ENCODE results near the gene PRIMA1.

PRIMA1 gene

GRCh38 chr14:93708311-93708734 lies 80.0 kb downstream of the PRIMA1 start:
- Histone ChIP-seq H3K27me3 (ENCODE audit: control insufficient read depth, insufficient read depth, low read length) (no peaks in the 10 kb centered on the region), H3K4me1 (ENCODE audit: control insufficient read depth, insufficient read depth, low read length) (no peaks in the 10 kb centered on the region), H3K36me3 (ENCODE audit: control insufficient read depth, insufficient read depth, low read length) (no peaks in the 10 kb centered on the region), H3K9ac (ENCODE audit: low read length) (no peak overlapping the region), H3K4me3 (ENCODE audit: low read length) (no peak overlapping the region), H3K27ac (ENCODE audit: low read depth, low read length) (no peak overlapping the region)

- no peak overlapping the region for H3K4me3 ChIP-seq (ENCODE audit: low read length)
- H3K9ac ChIP-seq (ENCODE audit: low read length), result no peak overlapping the region
- no peaks in the 10 kb centered on the region for H3K36me3 ChIP-seq (ENCODE audit: control insufficient read depth, insufficient read depth, low read length)
- no peaks in the 10 kb centered on the region for H3K27me3 ChIP-seq (ENCODE audit: control insufficient read depth, insufficient read depth, low read length)
- no peak overlapping the region for H3K27ac ChIP-seq (ENCODE audit: low read depth, low read length)
- no peaks in the 10 kb centered on the region for H3K4me1 ChIP-seq (ENCODE audit: control insufficient read depth, insufficient read depth, low read length)
Measured at GRCh38 chr14:93707475-93707874, 80.8 kb downstream of the PRIMA1 start.

- Histone ChIP-seq H3K27ac (ENCODE audit: low read depth, low read length) (no peak overlapping the region), H3K4me3 (ENCODE audit: low read length) (no peak overlapping the region), H3K27me3 (ENCODE audit: control insufficient read depth, insufficient read depth, low read length) (no peaks in the 10 kb centered on the region), H3K36me3 (ENCODE audit: control insufficient read depth, insufficient read depth, low read length) (no peaks in the 10 kb centered on the region), H3K9ac (ENCODE audit: low read length) (no peak overlapping the region), H3K4me1 (ENCODE audit: control insufficient read depth, insufficient read depth, low read length) (no peaks in the 10 kb centered on the region)
Measured at GRCh38 chr14:93706360-93706955, 81.8 kb downstream of the PRIMA1 start.

- Histone ChIP-seq H3K27ac (ENCODE audit: low read depth, low read length) (no peak overlapping the region), H3K36me3 (ENCODE audit: control insufficient read depth, insufficient read depth, low read length) (no peaks in the 10 kb centered on the region), H3K27me3 (ENCODE audit: control insufficient read depth, insufficient read depth, low read length) (no peaks in the 10 kb centered on the region), H3K4me1 (ENCODE audit: control insufficient read depth, insufficient read depth, low read length) (no peaks in the 10 kb centered on the region), H3K9ac (ENCODE audit: low read length) (no peak overlapping the region), H3K4me3 (ENCODE audit: low read length) (no peak overlapping the region)
Measured at GRCh38 chr14:93705513-93706156, 82.7 kb downstream of the PRIMA1 start.

- Histone ChIP-seq H3K36me3 (ENCODE audit: control insufficient read depth, insufficient read depth, low read length) (no peaks in the 10 kb centered on the region), H3K27ac (ENCODE audit: low read depth, low read length) (no peak overlapping the region), H3K4me1 (ENCODE audit: control insufficient read depth, insufficient read depth, low read length) (no peaks in the 10 kb centered on the region), H3K4me3 (ENCODE audit: low read length) (no peak overlapping the region), H3K9ac (ENCODE audit: low read length) (no peak overlapping the region), H3K27me3 (ENCODE audit: control insufficient read depth, insufficient read depth, low read length) (no peaks in the 10 kb centered on the region)
Measured at GRCh38 chr14:93703941-93704340, 84.3 kb downstream of the PRIMA1 start.

- no peaks in the 10 kb centered on the region for H3K4me1 ChIP-seq (ENCODE audit: control insufficient read depth, insufficient read depth, low read length)
- H3K27me3 ChIP-seq (ENCODE audit: control insufficient read depth, insufficient read depth, low read length), result no peaks in the 10 kb centered on the region
- H3K36me3 ChIP-seq (ENCODE audit: control insufficient read depth, insufficient read depth, low read length), result no peaks in the 10 kb centered on the region
- H3K27ac ChIP-seq (ENCODE audit: low read depth, low read length), result no peak overlapping the region
- H3K9ac ChIP-seq (ENCODE audit: low read length), result no peak overlapping the region
- no peak overlapping the region for H3K4me3 ChIP-seq (ENCODE audit: low read length)
Measured at GRCh38 chr14:93702946-93703345, 85.3 kb downstream of the PRIMA1 start.

GRCh38 chr14:93701562-93701961 lies 86.7 kb downstream of the PRIMA1 start:
- H3K4me3 ChIP-seq (ENCODE audit: low read length), result no peak overlapping the region
- no peak overlapping the region for H3K27ac ChIP-seq (ENCODE audit: low read depth, low read length)
- no peaks in the 10 kb centered on the region for H3K4me1 ChIP-seq (ENCODE audit: control insufficient read depth, insufficient read depth, low read length)
- no peaks in the 10 kb centered on the region for H3K27me3 ChIP-seq (ENCODE audit: control insufficient read depth, insufficient read depth, low read length)
- H3K36me3 ChIP-seq (ENCODE audit: control insufficient read depth, insufficient read depth, low read length), result no peaks in the 10 kb centered on the region
- no peak overlapping the region for H3K9ac ChIP-seq (ENCODE audit: low read length)

- Histone ChIP-seq H3K27me3 (ENCODE audit: control insufficient read depth, insufficient read depth, low read length) (no peaks in the 10 kb centered on the region), H3K4me3 (ENCODE audit: low read length) (no peak overlapping the region), H3K36me3 (ENCODE audit: control insufficient read depth, insufficient read depth, low read length) (no peaks in the 10 kb centered on the region), H3K9ac (ENCODE audit: low read length) (no peak overlapping the region), H3K4me1 (ENCODE audit: control insufficient read depth, insufficient read depth, low read length) (no peaks in the 10 kb centered on the region), H3K27ac (ENCODE audit: low read depth, low read length) (no peak overlapping the region)
Measured at GRCh38 chr14:93700928-93701327, 87.4 kb downstream of the PRIMA1 start.

- Histone ChIP-seq H3K27ac (ENCODE audit: low read depth, low read length) (no peak overlapping the region), H3K27me3 (ENCODE audit: control insufficient read depth, insufficient read depth, low read length) (no peaks in the 10 kb centered on the region), H3K9ac (ENCODE audit: low read length) (no peak overlapping the region), H3K4me1 (ENCODE audit: control insufficient read depth, insufficient read depth, low read length) (no peaks in the 10 kb centered on the region), H3K4me3 (ENCODE audit: low read length) (no peak overlapping the region), H3K36me3 (ENCODE audit: control insufficient read depth, insufficient read depth, low read length) (no peaks in the 10 kb centered on the region)
Measured at GRCh38 chr14:93693914-93694313, 94.4 kb downstream of the PRIMA1 start.

- H3K27ac ChIP-seq (ENCODE audit: low read depth, low read length), result no peak overlapping the region
- no peaks in the 10 kb centered on the region for H3K27me3 ChIP-seq (ENCODE audit: control insufficient read depth, insufficient read depth, low read length)
- H3K4me3 ChIP-seq (ENCODE audit: low read length), result no peak overlapping the region
- no peak overlapping the region for H3K9ac ChIP-seq (ENCODE audit: low read length)
- no peaks in the 10 kb centered on the region for H3K4me1 ChIP-seq (ENCODE audit: control insufficient read depth, insufficient read depth, low read length)
- no peaks in the 10 kb centered on the region for H3K36me3 ChIP-seq (ENCODE audit: control insufficient read depth, insufficient read depth, low read length)
Measured at GRCh38 chr14:93691042-93691780, 97.1 kb downstream of the PRIMA1 start.

- Histone ChIP-seq H3K4me1 (ENCODE audit: control insufficient read depth, insufficient read depth, low read length) (no peaks in the 10 kb centered on the region), H3K27ac (ENCODE audit: low read depth, low read length) (no peak overlapping the region), H3K4me3 (ENCODE audit: low read length) (no peak overlapping the region), H3K27me3 (ENCODE audit: control insufficient read depth, insufficient read depth, low read length) (no peaks in the 10 kb centered on the region), H3K36me3 (ENCODE audit: control insufficient read depth, insufficient read depth, low read length) (no peaks in the 10 kb centered on the region), H3K9ac (ENCODE audit: low read length) (no peak overlapping the region)
Measured at GRCh38 chr14:93690146-93690545, 98.1 kb downstream of the PRIMA1 start.

GRCh38 chr14:93688820-93689219 lies 99.5 kb downstream of the PRIMA1 start:
- no peak overlapping the region for H3K4me3 ChIP-seq (ENCODE audit: low read length)
- no peaks in the 10 kb centered on the region for H3K27me3 ChIP-seq (ENCODE audit: control insufficient read depth, insufficient read depth, low read length)
- no peak overlapping the region for H3K27ac ChIP-seq (ENCODE audit: low read depth, low read length)
- no peaks in the 10 kb centered on the region for H3K36me3 ChIP-seq (ENCODE audit: control insufficient read depth, insufficient read depth, low read length)
- H3K9ac ChIP-seq (ENCODE audit: low read length), result no peak overlapping the region
- H3K4me1 ChIP-seq (ENCODE audit: control insufficient read depth, insufficient read depth, low read length), result no peaks in the 10 kb centered on the region
